Measurements from ENCODE around the gene FLT3LG.

The FLT3LG gene

DNA sequence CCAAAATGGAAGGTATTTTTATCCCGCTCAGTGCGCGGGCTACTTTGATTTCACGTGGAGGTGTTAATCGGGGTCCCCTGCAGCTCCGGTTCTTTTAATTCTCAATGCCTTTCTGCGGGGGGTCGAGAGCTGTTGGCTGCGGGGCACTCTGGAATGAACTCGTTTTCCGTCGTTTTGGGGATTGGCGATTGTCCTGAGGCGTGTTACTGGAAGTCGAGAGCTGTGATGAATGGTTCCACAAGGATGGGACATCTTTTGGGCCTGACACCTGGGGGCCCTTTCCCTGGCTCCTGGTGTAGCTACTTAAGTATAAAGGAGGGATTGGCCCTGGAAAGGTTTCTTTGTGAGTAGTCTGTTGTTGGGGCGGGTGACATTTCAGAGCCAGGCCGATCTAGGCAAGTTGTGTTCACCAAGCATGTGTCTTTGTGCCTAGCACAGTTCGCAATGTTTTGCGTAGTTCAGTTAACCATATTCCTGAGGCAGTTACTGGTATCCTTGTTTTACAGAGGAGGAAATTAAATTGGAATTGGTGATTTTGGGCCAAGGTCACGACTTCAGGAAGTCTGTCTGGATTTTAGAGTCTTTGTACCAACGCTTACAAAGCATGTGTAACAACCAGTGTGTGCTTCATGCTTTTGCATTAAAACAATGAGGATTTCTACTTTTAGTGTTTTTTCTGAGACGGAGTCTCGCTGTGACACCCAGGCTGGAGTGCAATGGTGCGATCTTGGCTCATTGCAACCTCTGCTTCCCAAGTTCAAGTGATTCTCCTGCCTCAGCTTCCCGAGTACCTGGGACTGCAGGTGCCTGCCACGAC lies 14.2 kb downstream of the FLT3LG start:
- no peak for DNase-seq

DNA sequence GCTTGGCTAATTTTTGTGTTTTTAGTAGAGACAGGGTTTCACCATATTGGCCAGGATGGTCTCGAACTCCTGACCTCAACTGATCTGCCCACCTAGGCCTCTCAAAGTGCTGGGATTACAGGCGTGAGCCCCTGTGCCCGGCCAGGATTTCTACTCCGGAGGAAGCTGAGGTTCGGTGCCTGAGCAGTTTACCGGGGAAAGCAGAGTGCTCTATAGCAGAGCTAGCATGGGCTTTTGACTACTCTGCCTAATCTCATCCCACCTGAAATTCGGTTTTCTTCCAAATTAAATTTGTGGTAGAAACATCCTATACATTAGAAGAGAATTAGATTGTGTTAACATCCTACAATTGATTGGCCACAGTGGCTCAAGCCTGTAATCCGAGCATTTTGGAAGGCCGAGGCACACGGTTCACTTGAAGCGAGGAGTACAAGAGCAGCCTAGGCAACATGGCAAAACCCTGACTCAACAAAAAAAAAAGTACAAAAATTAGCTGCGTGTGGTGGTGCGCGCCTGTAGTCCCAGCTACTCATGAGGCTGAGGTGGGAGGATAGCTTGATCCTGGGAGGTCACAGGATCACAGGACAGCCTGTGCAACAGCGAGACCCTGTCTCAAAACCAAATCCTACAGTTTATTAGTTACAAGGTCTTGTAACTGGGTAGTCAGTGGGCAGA lies 15.0 kb downstream of the FLT3LG start:
- peak in 1 of 5 experiments; percentile 45 for DNase-seq

DNA sequence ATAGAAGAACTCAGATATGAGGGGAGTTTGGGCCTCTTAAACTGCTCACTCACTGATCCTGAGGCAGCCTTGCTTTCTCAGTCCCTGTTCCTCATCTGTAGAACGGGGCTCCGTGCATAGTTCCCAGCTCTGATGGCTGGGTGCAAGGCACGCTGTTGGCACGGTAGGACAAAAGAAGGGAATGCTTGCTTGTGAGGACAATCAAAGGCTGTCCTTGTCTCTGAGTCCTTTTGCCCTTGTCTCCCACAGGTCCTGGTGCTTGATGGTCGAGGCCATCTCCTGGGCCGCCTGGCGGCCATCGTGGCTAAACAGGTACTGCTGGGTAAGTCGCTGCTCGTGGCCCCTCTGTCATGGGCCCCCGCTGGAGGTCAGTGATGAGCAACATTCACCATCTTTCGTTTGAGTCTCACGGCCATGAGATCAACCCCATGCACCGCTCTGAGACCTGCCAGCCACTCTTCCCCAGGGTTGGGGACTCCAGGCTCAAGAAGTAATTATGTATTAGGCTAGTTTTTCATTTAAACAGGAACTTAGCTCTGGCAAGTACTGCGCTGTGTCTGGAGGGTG lies 15.7 kb downstream of the FLT3LG start:
- peak in 3 of 5 experiments; percentile 37 to 67 (median 40) for DNase-seq

DNA sequence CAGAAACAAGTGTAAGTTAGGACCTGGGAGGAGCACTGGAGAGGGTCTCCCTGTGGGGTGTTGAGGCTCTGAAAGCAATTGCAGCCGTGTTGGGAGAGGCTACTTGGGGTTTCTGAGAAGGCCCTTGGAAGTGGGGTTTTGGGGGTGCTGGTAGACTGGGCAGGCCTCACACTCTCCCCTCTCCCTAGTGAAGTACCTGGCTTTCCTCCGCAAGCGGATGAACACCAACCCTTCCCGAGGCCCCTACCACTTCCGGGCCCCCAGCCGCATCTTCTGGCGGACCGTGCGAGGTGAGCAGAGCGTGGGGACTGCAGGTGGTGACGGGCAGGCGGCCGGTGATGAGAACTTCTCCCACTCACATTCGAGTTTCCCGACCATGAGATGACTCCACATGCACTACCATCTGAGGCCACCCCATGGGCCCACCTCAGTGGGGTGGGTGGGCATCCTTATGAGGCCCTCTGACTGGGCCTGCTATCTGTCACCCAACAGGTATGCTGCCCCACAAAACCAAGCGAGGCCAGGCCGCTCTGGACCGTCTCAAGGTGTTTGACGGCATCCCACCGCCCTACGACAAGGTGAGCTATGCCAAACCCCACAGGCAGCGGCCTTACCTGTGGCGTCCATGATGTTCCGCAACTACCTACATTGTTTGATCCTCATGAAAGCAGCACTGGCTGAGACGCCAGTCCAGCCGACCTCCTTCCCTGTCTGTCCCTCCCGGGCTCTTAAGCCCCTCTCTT lies 16.4 kb downstream of the FLT3LG start:
- peak in 1 of 5 experiments; percentile 59 for DNase-seq

DNA sequence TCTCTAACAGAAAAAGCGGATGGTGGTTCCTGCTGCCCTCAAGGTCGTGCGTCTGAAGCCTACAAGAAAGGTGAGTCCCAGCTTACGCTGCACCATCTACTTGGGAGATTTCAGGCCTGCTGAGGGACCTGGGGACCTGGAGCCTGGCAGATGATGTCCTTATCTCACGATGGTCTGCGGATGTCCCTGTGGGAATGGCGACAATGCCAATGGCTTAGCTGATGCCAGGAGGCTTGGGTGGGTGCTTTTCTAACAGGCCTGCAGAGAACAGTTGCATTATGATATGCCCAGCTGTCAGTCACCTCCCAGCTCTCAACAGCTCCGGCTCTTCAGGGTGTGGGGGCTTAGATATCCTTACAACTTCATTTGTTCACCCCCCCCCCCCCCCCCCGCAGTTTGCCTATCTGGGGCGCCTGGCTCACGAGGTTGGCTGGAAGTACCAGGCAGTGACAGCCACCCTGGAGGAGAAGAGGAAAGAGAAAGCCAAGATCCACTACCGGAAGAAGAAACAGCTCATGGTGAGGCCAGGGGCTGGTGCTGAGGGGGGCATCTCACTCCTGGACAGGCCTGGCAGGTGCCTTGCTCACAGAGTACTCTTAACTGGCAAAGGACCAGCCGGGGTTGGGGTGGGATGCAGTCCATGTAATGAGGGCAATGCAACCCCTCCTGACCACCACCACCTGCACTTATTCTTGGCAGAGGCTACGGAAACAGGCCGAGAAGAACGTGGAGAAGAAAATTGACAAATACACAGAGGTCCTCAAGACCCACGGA lies 17.2 kb downstream of the FLT3LG start:
- DNase-seq: no peak

GRCh38 chr19:49491804-49492572 lies 18.0 kb downstream of the FLT3LG start:
- DNase-seq: no peak

DNA sequence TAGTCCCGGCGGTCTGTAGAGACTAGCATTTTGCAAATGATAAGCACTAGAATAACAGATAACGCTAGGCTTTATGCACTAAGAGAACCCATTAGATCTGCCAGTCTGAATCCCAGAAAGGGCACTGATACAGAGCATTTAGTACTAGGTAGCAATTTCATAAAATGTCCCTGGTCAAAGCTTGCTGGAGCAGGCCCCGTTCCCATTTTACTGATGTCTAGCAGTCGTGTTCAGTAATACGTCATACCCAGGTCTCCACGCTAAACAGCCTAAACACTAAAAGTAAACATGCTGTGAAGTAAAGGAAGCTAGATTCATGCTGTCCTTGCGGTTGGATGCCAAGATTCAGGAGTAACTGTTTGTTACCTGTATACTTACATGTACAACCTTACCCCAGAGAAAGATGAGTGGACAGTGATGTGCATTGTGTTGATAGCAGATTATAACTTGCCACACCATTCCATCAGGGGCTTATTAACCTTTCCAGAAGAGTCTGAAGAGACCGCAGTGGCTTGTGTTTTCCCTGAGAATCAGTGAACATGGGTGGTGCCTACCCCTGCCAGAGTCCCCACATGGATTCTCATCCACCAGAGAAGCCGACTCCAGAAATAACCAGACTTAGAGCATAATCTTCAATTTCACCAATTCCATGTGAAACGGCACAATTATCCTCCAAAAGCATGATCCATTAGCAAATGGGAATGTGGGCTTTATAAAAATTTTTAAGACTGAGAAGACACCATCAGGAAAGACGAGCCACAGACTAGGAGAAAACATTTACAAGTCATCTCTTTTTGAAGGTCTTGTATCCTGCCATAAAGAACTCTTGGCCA lies 18.8 kb downstream of the FLT3LG start:
- no peak for DNase-seq

- DNase-seq: no peak
These were observed 22.6 kb downstream of the FLT3LG start for GRCh38 chr19:49496574-49497008.

GRCh38 chr19:49497047-49497788 lies 23.2 kb downstream of the FLT3LG start:
- peak; percentile 46 to 89 (median 69) for DNase-seq

GRCh38 chr19:49497789-49498103 lies 23.7 kb downstream of the FLT3LG start:
- DNase-seq: peak in 1 of 5 experiments; percentile 30

DNA sequence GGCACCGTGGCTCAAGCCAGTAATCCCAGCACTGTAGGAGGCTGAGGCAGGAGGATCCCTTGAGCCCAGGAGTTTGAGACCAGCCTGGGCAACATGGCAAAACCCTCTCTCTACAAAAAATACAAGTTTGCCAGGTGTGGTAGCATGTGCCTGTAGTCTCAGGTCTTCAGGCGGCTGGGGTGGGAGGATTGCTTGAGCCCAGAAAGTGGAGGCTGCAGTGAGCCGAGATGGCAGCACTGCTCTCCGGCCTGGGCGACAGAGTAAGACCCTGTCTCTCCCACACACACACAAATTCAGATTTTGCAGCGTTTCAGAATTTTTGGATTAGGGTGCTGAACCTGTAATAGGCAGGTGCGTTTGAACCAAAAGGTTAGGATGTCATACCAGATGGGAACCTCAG lies 24.5 kb downstream of the FLT3LG start:
- no peak for DNase-seq

- peak in 2 of 5 experiments; percentile 51 to 88 for DNase-seq
These were observed 25.1 kb downstream of the FLT3LG start for GRCh38 chr19:49499030-49499670.

GRCh38 chr19:49502866-49503581 lies 29.0 kb downstream of the FLT3LG start:
- peak in 2 of 5 experiments; percentile 41 to 76 for DNase-seq

- DNase-seq: no peak
These were observed 29.6 kb downstream of the FLT3LG start for GRCh38 chr19:49503582-49503962.

DNA sequence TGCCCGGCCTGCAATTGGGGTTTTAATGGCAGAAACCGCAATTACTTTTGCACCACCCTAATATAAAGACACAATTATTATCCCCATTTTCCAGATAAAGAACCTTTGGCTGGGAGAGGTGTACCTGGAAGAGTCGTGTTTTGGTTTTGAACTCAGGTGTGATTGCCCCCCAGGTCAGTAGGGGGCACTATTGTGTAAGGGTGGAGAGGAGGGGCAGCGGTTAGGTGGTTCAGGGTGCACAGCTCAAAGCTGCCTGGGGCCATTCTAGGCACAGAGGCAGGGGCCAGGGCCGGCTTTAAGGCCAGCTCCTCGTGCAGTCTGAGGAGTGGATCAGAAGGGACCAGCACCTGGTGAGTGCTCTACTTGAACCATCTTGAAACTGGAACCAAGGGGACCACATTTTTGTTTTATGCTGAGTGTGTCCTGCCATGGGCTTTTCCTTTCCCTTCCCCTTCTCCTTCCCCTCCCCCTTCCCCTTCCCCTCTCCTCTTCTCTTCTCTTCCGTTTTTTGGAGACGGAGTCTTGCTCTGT lies 32.6 kb downstream of the FLT3LG start:
- peak; percentile 44 to 77 (median 65) for DNase-seq

DNA sequence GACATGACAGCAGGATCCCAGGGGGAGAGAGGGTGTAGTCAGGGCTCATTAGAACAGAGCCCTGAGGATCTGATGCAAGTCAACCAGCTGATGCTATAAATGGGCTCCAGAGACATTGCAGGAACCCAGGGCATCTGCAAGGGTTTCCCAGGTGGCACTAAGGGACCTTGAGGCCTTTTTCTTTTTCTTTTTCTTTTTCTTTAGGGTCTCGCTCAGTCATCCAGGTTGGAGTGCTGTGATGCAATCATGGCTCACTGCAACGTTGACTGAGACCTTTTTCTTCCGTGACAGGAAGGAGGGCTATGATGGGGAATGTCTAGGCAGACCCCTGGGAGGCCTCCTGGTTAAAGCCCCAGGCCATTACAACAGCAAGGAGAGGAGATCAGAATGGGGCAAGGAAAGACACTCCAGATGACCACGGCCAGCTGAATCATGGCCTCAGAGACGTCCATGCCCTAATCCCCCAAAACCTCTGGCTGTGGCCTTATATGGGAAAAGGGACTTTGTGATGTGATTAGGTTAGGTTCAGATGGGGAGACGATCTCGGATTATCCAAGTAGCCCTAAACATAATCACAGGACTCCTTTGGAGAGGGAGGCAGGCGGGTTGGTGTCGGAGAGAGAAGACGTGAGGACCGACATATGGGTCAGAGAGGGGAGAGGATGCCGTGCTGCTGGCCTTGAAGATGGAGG lies 33.9 kb downstream of the FLT3LG start:
- DNase-seq: no peak

DNA sequence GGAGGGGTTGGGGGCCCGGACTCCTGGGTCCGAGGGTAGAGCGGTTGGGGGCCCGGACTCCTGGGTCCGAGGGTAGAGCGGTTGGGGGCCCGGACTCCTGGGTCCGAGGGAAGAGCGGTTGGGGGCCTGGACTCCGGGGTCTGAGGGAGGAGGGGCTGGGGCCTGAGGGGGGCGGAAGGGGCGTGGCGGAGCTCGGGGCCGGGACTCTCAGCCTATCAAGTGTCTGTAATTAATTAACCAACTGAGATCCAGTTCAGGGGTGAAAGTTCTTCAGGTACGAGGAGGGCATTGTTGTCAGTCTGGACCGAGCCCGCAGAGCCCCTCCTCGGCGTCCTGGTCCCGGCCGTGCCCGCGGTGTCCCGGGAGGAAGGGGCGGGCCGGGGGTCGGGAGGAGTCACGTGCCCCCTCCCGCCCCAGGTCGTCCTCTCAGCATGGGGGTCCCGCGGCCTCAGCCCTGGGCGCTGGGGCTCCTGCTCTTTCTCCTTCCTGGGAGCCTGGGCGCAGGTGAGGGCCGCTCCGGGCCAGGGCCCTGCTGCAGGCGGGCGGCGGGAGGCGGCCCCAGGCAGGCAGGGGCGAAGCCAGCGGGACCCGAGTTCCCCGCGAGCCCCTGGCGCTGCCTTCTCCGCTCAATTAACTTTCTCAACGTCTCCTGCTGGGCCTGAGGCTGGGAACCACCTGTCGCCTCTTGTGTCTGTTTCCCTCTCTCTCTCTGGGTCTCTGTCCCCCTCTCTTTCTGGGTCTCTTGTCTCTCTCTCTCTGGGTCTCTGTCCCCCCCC lies 39.1 kb downstream of the FLT3LG start:
- DNase-seq: peak in 1 of 5 experiments; percentile 40
